Stimulated activated CD4-positive, alpha-beta T cell treated with anti-CD3 and anti-CD28 coated beads, Interleukin-2, amount 100 ng/mL, for 48 hours (primary cell): Measurements from ENCODE around the gene MYT1.

ENCODE experiments used
- DNase-seq, 2 donors: peaks; one replicate each; pipeline ENCODE4 v3.0.0-alpha.2; 2020

MYT1 gene

DNA sequence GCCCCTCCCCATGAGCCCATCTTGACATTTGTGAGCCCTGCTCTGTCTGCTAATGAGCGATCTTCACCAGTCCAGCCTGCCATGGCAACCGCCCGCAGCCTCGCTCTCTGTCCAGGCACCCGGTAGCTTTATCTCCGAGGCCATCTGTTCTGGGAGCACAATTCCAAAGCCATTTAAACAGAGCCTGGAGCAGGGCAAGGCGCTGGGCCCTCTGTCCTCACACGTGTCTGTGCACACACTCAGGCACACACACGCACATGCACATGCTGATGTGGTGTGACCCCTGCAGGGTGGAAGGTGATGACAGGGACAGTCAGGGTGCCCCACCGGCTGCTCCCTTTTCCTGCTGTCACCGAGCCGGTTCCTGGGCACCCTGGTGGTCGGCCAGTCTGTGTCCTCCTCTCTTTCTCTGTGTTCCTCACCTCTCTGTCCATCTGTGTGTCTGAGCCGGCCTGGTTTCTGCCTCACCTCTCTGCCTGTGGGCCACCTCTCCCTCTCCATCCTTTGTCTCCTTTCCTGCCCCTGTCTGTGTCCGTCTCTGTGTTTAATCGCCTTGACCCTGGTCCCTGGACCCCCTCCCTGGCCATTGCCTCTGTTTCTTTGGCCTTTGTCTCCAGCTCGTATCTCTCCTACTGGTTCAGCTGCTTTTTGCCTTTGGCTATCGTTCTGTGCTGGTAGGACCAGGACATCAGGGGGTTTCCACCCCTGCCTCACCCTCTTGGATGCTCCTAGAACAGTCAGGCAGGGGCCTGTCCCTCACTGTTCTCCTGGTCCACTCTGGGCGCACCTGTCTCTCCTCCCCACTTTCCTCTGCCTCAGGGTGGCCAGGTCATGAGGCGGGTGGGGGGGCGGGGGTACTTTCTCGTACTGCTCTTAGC is 8.8 kb upstream of the MYT1 start:
- DNase-seq = no peak

DNA sequence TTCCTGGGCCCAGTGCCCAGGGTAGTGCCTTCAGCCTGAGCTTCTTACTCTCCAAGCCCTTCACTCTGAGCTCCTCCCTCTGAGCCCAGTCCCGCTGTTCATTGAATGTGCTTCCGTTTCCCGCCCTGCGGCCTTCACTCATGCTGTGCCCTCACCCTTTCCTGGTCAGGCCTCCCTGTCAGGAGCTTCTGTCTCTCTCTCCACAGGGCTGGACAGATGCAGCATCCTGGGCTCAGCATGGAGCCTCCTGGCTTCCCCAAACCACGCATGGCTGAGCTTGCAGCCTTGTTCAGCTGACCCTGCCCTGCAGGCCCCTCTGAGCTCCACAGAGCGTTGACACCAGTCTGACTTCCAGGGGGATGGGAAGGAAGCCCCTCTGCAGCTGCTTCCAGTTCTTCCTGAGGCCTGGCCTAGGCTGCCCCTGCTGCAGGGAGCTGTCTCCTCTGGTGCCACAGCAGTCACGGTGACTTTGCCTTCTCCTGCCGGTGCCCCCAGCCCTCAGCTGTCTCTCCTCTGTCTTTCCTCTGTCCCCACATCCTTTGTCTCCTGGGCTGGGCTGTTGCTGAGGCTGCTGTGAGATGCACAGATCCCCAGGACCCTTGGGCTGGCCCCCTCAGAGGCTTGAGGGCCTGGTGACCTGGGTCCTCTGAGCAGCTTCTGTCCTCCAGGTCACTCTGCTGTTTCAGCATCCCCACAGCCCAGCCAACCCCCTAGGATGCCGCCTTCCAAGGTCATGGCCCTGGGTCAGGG is 7.9 kb upstream of the MYT1 start:
- DNase-seq = no peak

DNA sequence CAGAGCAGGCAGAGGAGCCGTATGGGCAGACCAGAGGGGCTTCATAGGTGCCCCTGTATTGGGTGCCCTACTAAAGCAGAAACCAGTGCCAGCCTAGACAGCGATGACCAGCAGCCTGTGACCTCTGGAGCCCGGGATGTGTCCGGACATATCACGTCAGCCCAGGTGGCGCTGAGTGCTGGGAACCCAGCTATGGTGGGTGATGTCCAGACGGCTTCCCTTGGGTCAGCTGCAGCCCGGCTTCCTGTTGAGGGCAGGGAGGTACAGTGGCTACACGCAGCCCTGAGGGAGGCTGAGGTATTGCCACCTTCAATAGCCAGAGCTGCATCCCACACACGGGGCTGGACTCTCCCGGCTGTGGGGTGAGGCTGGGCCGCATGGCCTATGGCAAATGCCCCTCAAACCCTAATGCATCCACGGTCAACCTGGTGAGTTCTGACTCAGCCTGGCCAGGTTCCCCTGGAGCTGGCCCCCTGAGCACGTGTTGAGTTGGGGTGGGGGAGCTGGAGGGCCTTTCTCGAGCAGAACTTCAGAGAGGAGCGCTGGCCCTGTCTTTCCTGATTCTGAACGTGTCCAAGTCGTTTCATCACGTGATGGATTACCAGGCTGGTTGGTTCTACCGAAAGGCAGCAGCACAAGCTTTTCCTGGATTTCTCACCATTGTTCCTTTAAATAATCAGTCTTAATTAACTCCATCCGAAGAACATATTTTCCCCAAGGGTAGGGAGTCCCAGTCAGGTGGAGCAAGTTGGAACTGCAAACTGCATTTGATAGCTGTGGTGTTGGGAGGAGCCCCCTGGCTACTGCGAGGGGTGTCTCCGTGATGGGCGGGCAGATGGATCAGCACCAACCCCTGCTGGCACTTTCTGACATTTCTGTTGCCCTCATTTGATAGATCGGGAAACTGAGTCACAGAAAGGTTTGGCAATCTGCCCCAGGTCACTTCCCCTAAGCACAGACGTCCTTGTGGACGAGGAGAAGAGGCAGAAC is 7.1 kb upstream of the MYT1 start:
- DNase-seq = no peak

DNA sequence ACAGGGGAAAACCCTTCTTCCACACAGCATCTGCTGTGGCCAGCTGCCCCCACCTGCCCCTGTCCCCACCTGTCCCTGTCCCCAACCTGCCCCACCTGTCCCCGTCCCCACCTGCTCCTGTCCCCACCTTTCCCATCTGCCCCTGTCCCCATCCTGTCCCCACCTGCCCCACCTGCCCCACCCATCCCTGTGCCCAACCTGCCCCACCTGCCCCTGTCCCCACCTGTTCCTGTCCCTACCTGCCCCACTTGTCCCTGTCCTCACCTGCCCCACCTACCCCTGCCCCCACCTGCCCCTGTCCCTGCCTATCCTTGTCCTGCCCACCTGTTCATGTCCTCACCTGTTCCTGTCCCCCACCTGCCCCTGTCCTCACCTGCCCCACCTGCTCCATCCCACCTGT is 6.4 kb upstream of the MYT1 start:
- DNase-seq = no peak

DNA sequence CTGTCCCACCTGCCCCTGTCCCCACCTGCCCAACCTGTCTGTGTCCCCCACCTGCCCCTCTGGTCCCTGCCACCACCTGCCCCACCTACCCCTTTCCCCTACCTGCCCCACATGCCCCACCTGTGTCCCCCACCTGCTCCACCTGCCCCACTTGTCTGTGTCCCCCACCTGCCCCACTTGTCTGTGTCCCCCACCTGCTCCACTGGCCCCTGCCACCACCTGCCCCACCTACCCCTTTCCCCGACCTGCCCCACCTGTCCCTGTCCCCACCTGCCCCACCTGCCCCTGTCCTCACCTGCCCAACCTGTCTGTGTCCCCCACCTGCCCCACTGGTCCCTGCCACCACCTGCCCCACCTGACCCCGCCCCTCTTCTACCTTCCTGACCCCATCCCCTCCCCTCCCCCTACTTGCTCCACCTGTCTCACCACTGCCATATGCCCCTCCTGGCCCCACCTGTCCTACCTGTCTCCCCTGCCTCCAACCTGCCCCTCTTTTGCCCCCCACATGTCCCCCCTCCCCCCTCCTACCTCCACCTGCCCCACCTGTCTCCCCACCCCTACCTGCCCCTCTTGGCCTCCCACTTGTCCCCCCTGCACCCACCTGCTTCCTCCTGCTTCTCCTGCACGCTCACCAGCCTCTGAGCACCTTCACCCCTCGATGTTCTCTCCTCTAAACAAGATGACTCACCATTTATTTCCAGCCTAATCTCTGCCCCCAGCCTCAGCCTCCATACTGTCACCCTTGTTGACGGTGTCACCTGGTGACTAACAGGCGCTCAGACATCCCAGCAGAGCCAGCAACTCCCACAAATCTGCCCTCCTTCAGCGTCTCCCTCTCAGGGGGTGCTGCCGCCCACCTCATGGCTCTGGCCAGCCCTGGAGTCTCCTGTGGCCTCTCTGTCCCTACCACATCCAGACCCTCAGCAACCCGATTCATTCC is 5.6 kb upstream of the MYT1 start:
- DNase-seq = no peak

DNA sequence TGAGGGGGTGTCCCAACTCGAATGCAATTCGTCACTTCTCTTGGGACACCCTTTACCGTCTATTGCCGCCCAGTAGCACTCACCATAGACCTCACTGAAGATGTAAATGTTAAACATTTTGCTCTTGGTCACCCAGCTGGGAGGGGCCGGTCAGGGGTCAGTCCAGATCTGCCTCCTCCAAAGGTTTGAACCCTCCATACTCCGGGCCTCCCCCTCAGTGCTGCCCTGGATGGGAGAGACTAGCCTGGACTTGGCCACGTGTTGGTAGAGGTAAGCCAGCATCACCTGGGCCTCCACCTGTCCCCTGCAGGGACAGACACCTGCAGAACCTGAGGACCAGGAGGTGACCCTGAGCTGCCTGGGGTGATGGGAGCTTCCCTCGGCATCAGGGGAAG is 5.0 kb upstream of the MYT1 start:
- DNase-seq = no peak

DNA sequence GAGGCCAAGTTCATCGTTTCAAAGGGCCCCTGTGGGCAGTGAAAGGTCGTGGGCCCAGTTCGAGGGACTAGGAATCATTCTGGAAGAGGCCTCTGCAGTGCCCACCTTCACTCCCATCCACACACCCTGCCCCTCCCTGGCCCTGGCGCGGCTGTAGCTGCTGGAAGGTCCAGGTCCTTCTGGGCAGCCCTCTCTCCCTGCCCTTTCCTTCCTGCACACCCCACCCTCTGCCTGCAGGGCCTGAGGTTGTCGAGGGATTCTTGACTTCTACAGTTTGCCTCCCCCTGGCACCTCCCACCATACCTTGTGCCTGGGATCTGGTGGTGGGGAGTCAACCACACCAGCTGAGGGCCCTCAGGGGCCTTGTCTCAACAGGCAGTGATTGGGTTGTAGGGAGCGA is 4.5 kb upstream of the MYT1 start:
- no peak for DNase-seq

DNA sequence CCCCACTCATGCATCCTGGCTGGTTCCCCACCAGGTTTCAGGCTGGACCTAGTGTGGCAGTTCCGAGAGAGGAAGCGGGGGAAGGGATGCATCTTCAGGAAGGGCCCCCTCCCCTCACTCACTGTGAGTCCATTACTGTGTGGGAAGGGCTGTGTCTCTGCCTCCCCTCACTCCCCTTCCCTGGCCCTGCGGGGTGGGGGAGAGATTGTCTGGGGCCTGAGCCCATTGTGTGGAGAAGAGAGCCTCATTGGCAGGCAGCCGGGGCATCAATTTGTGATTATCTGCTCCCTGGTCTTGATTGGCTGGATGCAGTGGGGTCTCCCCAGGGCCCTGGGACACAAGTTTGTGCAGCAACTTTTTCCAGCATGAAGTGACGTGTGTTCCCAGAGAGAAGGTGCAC is 4.1 kb upstream of the MYT1 start:
- no peak for DNase-seq

DNA sequence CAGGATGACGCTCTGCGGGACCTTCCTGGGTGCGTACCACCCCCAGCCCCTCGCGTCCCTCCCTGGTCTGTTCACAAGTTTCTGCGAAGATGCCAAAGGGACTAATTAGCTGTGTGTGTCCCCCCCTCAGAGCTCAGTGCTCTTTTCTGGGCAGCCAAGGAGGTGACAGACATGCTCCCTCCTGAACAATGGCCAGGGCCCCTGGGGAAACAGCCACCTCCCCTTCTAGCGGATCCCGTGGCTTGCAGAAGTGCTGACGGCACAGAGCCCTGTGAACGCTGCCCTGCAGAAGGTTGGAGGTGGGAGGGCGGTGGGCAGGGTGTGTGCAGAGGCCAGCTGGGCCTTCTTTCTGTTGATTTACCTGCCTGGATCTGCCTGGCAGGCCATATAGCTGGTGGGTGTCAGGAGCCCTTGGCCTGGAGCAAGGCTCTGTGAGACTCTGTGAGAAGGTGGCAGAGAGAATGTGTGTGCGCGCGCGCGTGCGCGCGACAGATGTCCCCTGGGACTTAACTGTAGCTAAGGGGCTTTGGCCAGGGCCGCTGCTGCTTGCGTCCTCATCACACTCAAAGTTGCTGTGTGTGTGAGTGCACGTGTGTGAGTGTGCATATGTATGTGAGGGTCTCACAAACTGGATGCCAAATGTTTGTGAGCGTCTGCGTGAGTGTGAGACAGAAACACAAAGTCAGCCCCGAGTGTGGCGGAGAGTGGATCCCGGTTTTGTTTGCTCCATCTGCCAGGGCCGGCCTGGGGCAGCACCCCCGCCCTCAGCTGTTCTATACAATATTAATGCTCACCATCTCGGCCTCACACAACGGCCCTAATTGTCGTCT is 3.5 kb upstream of the MYT1 start:
- DNase-seq = no peak

DNA sequence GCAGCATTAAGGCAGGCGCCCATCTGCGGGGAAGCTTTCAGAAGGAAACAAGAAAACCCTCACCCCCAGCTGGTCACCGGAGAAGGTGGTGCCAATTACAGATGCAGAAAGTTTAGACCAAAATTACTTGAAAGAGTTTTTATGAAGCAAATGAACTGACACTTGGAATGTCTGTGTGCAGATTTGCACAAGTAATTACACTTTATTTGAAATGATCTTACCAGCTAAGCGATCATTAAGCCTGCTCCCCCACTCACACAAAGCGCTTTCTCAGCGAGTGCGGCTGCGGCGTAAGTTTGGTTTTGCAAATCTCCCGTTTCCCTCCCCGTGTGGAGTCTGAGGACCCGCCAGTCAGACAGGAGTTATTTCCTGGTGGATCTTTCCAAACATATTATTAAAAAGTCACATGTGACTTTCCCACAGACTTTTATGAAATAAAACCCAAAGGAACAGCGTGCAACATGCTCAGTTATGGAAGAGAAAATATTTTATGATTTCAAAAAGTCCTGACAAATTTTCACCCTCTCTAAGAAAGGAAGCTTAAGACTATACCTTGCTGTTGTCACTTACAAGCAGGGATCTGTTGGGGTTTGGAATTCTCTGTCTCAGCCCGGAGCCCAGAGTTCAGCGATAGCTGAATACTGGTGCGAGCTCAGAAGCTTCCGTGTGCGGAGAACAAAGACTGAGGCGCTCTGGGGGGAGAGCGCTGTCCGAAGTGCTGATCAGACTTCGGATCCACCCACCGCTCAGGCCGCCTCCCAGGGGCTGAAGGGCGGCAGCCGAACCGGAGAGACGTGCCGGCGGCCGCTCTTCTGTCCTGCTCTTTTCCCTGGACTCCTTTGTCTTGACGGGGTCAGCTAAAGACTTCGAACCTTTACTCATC is 2.7 kb upstream of the MYT1 start:
- peak; percentile 7 to 28 for DNase-seq

DNA sequence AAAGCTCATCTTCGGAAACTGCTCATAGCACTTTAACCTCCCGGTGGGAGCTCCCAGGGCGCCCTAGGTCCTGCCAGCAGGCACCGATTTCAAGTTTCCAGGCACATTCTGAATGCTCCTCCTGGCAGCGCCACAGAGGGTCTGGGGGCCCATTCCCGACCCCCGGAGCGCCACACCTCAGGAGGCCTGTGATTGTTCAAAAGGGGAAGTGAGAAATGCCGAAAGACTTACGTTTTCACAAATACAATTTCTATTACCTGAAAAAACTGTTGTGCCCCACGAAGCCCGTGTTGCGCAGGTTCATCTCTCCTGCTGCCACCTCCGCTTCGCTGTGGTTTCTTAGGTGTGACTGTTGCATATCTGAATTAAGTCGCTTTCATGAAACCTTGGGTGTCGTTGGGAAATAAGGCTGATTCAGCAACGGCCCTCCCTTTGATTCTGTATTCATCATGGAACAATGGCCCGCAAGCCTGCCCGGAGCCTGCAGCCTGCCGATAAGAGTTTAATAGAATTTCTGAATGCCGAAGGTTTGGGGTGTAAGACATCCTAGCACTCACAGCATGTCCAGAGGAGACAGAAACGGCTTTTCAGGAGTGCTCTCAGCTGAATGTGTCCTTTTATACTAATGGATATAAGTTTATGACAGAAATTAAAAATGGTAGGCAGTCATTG is 1.9 kb upstream of the MYT1 start:
- no peak for DNase-seq

DNA sequence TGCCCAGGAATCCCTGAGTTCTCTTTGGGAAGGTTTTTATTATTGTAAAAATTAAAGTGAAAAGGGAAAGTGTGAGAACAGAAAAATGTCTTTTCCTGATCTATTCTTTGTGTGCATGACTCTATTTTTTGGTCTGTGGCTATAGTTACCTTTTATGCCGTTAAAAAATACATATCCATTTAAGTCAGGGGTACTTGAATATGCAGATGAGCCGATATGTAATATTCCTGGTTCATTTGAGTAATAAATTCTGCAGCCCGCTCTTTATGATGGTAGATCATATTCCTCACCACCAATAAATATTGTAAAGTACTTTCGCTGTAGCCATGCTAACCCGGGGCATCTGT is 503 bp upstream of the MYT1 start:
- no peak for DNase-seq

DNA sequence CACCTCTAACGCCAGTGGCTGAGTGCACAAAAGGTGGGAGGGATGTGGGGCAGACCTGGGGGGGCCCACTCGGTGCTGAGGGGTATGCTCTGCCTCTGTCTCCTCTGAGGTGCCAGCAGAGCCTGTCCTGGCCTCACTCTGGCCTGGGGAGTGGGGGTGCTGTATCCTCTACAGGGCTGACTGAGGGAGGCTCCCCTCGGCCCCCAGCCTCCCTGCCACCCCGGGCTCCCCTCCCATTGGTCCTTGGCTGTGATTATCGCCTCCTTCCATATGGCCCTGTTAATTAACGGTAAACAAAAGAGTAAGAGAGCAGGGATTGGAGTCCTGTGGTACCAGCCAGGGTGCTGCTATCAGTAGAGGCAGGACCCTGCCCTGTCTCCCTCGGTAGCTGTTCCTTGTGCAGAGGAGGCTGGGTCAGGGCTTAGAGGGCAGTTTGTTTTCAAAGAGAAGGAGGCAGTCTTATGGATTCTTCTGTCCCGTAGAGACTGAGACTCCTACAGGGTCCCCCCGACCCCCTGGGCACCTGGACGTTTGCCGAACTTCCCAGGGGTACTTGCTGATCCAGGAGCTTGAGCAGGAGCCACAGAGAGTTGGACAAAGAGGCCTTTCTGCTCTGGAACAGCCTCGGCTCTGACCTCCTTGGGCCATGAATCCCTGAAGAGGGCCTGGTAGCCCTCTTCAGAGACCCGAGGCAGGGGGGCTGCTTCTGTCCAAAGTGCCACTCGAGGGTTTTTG is 1.8 kb downstream of the MYT1 start:
- no peak for DNase-seq

DNA sequence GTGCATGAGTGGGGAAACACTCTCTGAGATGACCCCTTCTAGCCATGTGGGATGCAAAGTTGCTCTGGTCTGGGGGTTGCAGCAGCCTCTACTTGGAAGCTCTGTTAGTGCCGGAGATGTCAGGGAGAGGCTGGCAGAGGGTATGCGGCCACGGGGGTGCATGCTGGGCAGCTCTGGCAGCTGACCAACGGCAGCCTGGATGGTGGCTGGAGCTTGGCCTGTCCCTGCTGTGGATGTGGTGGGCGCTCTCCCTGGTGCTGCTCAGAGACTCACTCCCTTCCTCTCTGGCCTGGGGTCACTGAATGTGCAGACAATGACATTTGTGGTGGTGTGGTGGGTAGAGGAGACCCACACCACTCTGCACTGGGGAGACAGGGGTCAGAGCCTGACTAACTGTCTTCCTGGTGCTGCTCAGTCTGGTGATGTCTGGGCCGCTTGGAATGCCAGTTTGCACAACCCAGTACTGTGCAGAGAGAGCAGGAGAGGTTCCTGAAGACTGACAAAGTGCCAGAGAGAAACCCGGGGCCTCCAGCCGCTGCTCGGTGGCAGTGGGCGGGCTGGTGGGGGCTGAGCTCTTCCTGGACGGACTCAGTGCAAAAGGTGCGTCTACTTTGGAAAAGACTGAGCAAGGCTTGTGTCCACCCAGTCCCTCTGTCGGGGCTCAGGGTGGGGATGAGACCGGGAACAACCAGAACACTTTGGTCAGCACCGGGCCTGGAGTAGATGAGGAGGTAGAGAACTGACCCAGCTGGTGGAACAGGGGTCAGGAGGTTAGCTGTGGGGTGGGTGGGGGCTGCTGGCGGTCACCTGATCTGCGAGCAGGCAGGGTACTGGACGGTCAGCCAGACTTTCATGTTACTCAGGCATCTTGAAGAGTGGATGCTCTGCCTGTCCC is 2.7 kb downstream of the MYT1 start:
- DNase-seq = no peak

DNA sequence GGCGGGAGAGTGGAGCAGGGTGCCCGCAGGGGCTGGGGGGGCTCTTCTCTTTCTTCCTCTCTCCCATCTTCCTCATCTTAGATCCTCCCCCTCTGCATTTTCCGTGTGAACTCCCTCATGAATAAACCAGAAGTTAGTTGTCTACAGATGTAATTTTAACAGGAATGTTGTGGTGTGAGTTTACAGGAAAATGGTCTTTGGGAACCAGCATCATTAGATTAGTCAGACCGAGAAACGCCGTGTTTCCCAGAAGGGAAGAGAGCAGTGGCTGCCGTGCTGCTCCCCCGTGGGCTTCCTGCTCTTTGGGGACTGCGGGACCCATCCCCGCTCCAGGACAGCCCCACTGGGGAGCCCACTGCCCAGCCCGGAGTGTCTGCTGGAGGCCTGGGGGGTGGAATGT is 3.4 kb downstream of the MYT1 start:
- no peak for DNase-seq

DNA sequence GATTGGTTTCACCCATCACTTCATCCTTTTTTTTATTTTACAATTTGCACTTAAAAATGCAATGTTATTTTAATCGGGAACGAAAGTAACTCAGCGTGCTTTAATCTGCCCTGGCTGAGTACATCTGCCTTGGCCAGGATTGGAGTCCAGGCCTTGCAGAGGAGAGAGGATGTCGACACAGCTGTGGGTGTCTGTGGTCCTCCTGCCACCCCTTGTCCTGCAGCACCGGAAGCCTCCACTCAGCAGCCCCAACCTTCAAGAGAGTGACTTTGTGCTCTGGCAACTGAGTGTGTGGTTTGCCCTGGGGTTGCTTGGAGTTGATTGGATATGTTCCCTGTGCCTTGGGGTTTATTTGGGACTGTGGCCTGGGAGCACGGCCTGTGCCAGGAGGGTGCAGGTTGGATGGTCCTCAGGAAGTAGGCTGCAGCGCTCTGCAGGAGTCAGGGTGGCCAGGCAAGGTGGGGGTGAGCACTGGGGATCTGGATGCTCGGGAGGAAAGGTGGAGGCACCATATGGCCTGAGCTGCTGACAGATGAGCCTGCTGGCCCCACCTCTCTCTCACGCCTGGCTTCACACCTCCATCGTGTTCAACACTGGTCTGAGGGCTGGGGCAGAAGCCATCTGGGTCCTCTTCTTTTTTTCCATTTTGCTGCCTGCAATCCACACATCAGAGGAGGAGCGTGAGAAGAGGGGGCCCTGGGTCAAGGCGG is 4.3 kb downstream of the MYT1 start:
- no peak for DNase-seq

DNA sequence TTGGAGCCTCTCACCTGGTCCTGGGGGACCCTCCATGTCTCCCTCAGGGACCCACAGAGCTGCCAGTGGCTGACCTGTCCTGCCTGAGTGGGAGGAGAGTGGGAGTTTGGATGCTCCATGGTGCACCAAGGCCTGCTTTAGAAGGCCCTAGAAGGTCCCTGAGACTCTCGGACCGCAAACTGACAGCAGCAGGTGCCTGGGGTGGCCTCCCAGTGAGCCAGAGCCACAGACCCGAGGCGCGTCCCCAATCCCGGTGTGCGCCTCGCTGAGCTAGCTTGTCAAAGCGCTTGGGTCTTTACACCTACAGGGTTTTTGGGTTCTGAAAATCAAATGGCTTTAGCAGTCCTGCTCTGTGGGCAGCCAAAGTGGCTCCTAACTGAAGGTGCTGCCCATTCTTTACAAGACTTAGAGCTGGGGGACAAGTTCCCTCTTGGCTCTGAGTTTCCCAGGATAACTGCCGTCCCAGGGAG is 4.9 kb downstream of the MYT1 start:
- DNase-seq = no peak
